HepG2 (cell line): ENCODE data around the gene DAPK3. TPM values are rescaled to one million over a fixed set of nuclear protein-coding genes. Genes with fewer than 3 reads are reported as not detected.
A peak's percentile ranks its signal among the peaks of the same experiment; 100 is the strongest.

Source experiments
- AHR ChIP-seq: IDR thresholded peaks from 2 replicates; pipeline ENCODE4 v1.6.1; 2018; ENCODE audit warnings: missing genetic modification reagents, missing compliant biosample characterization
- BHLHE40 ChIP-seq: IDR thresholded peaks from 2 replicates; pipeline ENCODE4 v1.6.1; 2011; ENCODE audit warnings: low read length, improper control_type of control experiment
- CAMTA2 ChIP-seq: sonication (generic); formaldehyde crosslinking; IDR thresholded peaks from 2 replicates; pipeline ENCODE4 v1.4.0; 2020; ENCODE audit warnings: mild to moderate bottlenecking, missing genetic modification reagents, borderline replicate concordance
- CREM ChIP-seq, 2 experiments: sonication (generic) in 1 of 2; formaldehyde crosslinking in 1 of 2; IDR thresholded peaks; 2 replicates each; pipeline versions ENCODE4 v1.4.0 to v1.6.1; 2016 to 2020; ENCODE audit warnings: antibody characterized with exemption in 1 of 2, mild to moderate bottlenecking in 1 of 2, missing genetic modification reagents in 1 of 2
- DMTF1 ChIP-seq: sonication (generic); formaldehyde crosslinking; IDR thresholded peaks from 2 replicates; pipeline ENCODE4 v1.4.0; 2020; ENCODE audit warnings: mild to moderate bottlenecking, missing genetic modification reagents
- HDAC6 ChIP-seq: fragments of 200-600 bp; sonication (generic); IDR thresholded peaks from 2 replicates; pipeline ENCODE4 v1.7.0; 2017; ENCODE audit warnings: mild to moderate bottlenecking, antibody characterized with exemption, low read length, low read depth
- MEF2D ChIP-seq: sonication (generic); formaldehyde crosslinking; IDR thresholded peaks from 2 replicates; pipeline ENCODE4 v1.5.1; 2020; ENCODE audit warnings: mild to moderate bottlenecking, missing genetic modification reagents
- MEIS2 ChIP-seq: sonication (generic); formaldehyde crosslinking; IDR thresholded peaks from 2 replicates; pipeline ENCODE4 v1.9.0; 2021; ENCODE audit warnings: mild to moderate bottlenecking, missing genetic modification reagents
- PAWR ChIP-seq: sonication (generic); formaldehyde crosslinking; IDR thresholded peaks from 2 replicates; pipeline ENCODE4 v1.4.0; 2020; ENCODE audit warnings: missing genetic modification reagents, mild to moderate bottlenecking, borderline replicate concordance
- RARA ChIP-seq: IDR thresholded peaks from 2 replicates; pipeline ENCODE4 v1.6.1; 2016; ENCODE audit warnings: missing genetic modification reagents, missing compliant biosample characterization
- RBFOX2 ChIP-seq: fragments of 200-400 bp; formaldehyde crosslinking; IDR thresholded peaks from 2 replicates; pipeline ENCODE4 v1.6.1; 2017; ENCODE audit warnings: low read depth, mild to moderate bottlenecking, low read length
- TFDP1 ChIP-seq: IDR thresholded peaks from 2 replicates; pipeline ENCODE4 v1.6.1; 2016; ENCODE audit warnings: missing compliant biosample characterization, missing genetic modification reagents, borderline replicate concordance
- XRCC5 ChIP-seq: fragments of 200-400 bp; formaldehyde crosslinking; optimal IDR thresholded peaks from 2 replicates; pipeline ENCODE3; 2017; ENCODE audit warnings: mild to moderate bottlenecking, low read length
- ZFP90 ChIP-seq: sonication (generic); formaldehyde crosslinking; IDR thresholded peaks from 2 replicates; pipeline ENCODE4 v1.8.0; 2022; ENCODE audit warnings: missing genetic modification reagents, mild to moderate bottlenecking, inconsistent platforms, borderline replicate concordance
- ZNF280B ChIP-seq: sonication (generic); formaldehyde crosslinking; IDR thresholded peaks from 2 replicates; pipeline ENCODE4 v1.5.0; 2020; ENCODE audit warnings: missing genetic modification reagents, mild to moderate bottlenecking, borderline replicate concordance
- ZNF331 ChIP-seq: sonication (generic); formaldehyde crosslinking; IDR thresholded peaks from 2 replicates; pipeline ENCODE4 v1.4.0; 2020; ENCODE audit warnings: missing genetic modification reagents
- ZNF510 ChIP-seq: sonication (generic); formaldehyde crosslinking; IDR thresholded peaks from 2 replicates; pipeline ENCODE4 v1.4.0; 2020; ENCODE audit warnings: low read depth, mild to moderate bottlenecking, missing genetic modification reagents
- polyA plus RNA-seq, 8 experiments: library from polyadenylated mRNA; depleted of rRNA in 3 of 8; stranded (reverse) in 7 of 8; unstranded in 1 of 8; fragments of >200 nt; fragmentation: Illumina TruSeq in 4 of 8; extraction: Trizol in 4 of 8; gene quantifications; 2 replicates each; pipeline versions ENCODE4 v1.2.1 to v1.2.3, GENCODE V29; 2011 to 2016; ENCODE audit warnings: low read depth in 4 of 8, missing spikeins in 1 of 8, mixed read lengths in 1 of 8; ENCODE audit not compliant: insufficient read depth in 1 of 8
- total RNA-seq, 5 experiments: library from RNA; depleted of rRNA; stranded (reverse); fragments of >200 nt; fragmentation: Illumina TruSeq; extraction: Trizol; gene quantifications; 2 replicates each; pipeline ENCODE4 v1.2.3, GENCODE V29; 2016; ENCODE audit warnings: low read depth in 1 of 5
- TF ChIP-seq, protein P1 (sequence below): sonication (generic); formaldehyde crosslinking; IDR thresholded peaks from 2 replicates; pipeline ENCODE4 v1.5.0; 2020; ENCODE audit warnings: mild to moderate bottlenecking, missing genetic modification reagents
- TF ChIP-seq, protein P2 (sequence below): sonication (generic); formaldehyde crosslinking; IDR thresholded peaks from 2 replicates; pipeline ENCODE4 v1.4.0; 2020; ENCODE audit warnings: missing genetic modification reagents

DAPK3 gene
- total and polyA plus RNA-seq, 2 of the 13 experiments (the other 11 are each of a cell fraction or from before 2014, with no cell fraction given): 30.5 to 37.3 TPM

GRCh38 chr19:3970808-3971598 is at the start of gene DAPK3 (continued):
- TF ChIP-seq, protein P1, sequence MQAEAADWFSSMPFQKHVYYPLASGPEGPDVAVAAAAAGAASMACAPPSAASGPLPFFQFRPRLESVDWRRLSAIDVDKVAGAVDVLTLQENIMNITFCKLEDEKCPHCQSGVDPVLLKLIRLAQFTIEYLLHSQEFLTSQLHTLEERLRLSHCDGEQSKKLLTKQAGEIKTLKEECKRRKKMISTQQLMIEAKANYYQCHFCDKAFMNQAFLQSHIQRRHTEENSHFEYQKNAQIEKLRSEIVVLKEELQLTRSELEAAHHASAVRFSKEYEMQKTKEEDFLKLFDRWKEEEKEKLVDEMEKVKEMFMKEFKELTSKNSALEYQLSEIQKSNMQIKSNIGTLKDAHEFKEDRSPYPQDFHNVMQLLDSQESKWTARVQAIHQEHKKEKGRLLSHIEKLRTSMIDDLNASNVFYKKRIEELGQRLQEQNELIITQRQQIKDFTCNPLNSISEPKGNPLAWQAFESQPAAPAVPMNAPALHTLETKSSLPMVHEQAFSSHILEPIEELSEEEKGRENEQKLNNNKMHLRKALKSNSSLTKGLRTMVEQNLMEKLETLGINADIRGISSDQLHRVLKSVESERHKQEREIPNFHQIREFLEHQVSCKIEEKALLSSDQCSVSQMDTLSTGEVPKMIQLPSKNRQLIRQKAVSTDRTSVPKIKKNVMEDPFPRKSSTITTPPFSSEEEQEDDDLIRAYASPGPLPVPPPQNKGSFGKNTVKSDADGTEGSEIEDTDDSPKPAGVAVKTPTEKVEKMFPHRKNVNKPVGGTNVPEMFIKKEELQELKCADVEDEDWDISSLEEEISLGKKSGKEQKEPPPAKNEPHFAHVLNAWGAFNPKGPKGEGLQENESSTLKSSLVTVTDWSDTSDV (CRISPR knock-in tag): no peak
- TF ChIP-seq ZNF510 (CRISPR knock-in tag): 0 out of 2 replicates have a peak, but pooled peaks have one; percentile 57
- TF ChIP-seq BHLHE40: peak; percentile 84
- peak; percentile 78 for TF ChIP-seq RBFOX2
- no peak for TF ChIP-seq CAMTA2 (CRISPR knock-in tag)
- peak; percentile 48 for TF ChIP-seq XRCC5
- TF ChIP-seq DMTF1 (CRISPR knock-in tag): no peak
- peak; percentile 70; the same call in 1 of the 2 replicates for TF ChIP-seq ZNF280B (CRISPR knock-in tag)
- TF ChIP-seq CREM (IDR thresholded peaks at IDR 0.05): peak; percentile 73
- no peak for TF ChIP-seq CREM (CRISPR knock-in tag; IDR thresholded peaks at IDR 0.05)
- 0 out of 2 replicates have a peak, but pooled peaks have one; percentile 13 for TF ChIP-seq MEF2D (CRISPR knock-in tag)
- TF ChIP-seq ZFP90 (CRISPR knock-in tag): no peak; the same call in 1 of the 2 replicates
- TF ChIP-seq, protein P2, sequence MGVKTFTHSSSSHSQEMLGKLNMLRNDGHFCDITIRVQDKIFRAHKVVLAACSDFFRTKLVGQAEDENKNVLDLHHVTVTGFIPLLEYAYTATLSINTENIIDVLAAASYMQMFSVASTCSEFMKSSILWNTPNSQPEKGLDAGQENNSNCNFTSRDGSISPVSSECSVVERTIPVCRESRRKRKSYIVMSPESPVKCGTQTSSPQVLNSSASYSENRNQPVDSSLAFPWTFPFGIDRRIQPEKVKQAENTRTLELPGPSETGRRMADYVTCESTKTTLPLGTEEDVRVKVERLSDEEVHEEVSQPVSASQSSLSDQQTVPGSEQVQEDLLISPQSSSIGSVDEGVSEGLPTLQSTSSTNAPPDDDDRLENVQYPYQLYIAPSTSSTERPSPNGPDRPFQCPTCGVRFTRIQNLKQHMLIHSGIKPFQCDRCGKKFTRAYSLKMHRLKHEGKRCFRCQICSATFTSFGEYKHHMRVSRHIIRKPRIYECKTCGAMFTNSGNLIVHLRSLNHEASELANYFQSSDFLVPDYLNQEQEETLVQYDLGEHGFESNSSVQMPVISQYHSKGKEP (CRISPR knock-in tag): 0 out of 2 replicates have a peak, but pooled peaks have one; percentile 35
- TF ChIP-seq MEIS2: peak; percentile 16; the same call in 1 of the 2 replicates
- TF ChIP-seq TFDP1 (CRISPR knock-in tag): peak; percentile 50; the same call in 1 of the 2 replicates
- no peak for TF ChIP-seq HDAC6
- TF ChIP-seq ZNF331 (CRISPR knock-in tag): no peak; the same call in 1 of the 2 replicates
- peak; percentile 13; the same call in 1 of the 2 replicates for TF ChIP-seq RARA (CRISPR knock-in tag)
- no peak for TF ChIP-seq AHR (CRISPR knock-in tag)
- TF ChIP-seq PAWR (CRISPR knock-in tag): no peak
